Hepatic stellate cell (primary cell): ENCODE data around the gene SMC1B.
A peak's percentile ranks its signal among the peaks of the same experiment; 100 is the strongest.
"Not testable (repeated sequence)": the region's sequence is repeated elsewhere in the genome, so short reads cannot be mapped to it uniquely, and the experiment has no call there.

Source experiments
- DNase-seq: peaks from one replicate; pipeline ENCODE4 v3.0.0; 2011; ENCODE audit warnings: low spot score

Gene SMC1B

DNA sequence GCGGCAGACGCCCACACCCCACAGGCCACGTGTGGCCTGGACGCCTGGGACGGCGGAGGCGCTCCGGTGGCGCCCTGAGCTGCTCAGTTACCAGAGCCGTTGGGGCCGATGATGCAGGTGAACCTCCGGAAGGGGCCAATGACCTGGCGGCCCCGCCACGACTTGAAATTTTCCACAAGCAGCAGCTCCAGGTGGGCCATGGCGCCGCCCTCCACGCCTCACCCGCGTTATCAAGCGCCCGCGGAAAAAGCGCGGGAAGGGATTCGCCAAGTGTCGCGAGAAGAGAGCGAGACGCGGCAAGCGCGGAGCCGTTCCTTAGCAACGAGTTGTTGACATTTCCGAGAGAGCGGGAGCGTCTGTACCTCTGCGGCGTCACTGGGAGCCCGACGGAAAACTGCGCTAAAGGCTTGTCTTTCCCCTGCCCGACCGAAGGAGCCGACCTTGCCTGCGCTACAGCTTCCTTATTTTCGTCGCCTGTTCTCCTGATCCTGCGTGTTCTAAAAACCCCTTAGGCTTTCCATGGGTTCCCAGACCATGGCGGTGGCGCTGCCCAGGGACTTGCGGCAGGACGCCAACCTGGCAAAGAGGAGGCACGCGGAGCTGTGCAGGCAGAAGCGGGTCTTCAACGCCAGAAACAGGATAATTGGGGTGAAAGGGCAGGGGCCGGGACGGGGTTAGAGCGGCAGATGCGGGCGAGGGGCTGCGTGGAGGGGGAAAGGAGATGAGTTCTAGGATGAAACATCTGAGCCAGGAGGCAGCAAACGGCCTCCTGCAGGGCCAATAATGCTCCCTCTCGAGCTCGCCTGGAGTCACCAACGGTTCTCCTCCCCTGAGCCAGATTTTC, at the start of gene SMC1B, which contains the start of gene RIBC2:
SMC1B (minus strand) TSS at position 232 of the 844 bp plus-strand sequence; CDS start at position 200, 32 bp downstream.
RIBC2 (plus strand) TSS at position 326 of the 844 bp plus-strand sequence; CDS start at position 520, 194 bp downstream.
- DNase-seq = peak; percentile 80

GRCh38 chr22:45462034-45462655, 48.7 kb upstream of the SMC1B start:
- no peak for DNase-seq

- DNase-seq = peak; percentile 32
Observed at GRCh38 chr22:45460288-45461109, 47.1 kb upstream of the SMC1B start.

DNA sequence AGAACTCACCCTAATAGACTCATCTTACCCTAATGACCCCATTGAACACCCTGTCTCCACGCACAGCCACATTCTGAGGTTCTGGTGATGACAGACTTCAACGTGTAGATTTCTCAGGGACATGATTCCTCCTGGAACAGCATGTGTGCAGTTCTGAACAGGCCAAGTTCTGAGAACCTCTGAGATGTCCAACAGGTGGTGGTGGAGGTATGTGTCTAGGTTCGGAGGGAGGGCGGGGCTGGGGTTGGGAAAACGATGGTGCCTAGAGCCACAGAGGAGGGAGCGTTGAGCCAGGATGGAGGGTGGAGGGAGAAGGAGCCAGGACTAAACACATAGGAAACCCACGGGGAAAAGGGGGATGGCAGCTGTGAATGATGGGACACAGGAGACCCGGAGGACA, 45.8 kb upstream of the SMC1B start:
- DNase-seq = no peak

DNA sequence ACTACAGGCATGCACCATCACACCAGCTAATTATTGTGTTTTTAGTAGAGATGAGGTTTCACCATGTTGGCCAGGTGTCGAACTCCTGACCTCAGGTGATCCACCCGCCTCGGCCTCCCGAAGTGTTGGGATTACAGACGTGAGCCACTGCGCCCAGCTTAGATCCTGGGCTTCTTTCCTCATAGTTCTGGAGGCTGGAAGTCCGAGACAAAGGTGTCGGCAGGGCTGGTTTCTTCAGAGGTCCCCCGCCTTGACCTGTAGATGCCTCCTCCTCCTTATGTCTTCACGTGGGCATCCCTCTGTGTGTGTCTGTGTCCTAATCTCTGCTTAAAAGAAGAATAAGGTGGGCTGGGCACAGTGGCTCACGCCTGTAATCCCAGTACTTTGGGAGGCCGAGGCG, 45.1 kb upstream of the SMC1B start:
- DNase-seq = no peak

DNA sequence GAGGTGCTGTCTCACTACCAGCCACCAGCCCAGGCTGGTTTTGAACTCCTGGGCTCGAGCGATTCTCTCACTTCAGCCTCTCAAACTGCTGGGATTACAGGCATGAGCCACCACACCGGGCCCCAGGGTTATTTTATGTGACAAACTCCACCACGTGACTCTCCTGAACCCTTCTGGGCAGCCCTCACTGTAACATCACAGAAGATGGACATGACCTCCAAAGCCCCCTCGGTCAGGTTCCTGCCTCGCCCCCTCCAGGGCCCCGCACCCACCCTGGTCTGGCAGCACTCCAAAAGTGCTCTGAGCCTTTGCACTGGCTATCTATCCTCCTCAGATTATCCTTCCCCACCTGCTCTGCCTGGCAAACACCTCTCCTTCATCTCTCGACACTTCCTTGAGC, 43.4 kb upstream of the SMC1B start:
- DNase-seq = no peak

GRCh38 chr22:45455621-45456020, 42.2 kb upstream of the SMC1B start:
- no peak for DNase-seq

- DNase-seq = no peak
Observed at GRCh38 chr22:45455212-45455611, 41.8 kb upstream of the SMC1B start.

GRCh38 chr22:45454275-45454674, 40.9 kb upstream of the SMC1B start:
- no peak for DNase-seq

DNA sequence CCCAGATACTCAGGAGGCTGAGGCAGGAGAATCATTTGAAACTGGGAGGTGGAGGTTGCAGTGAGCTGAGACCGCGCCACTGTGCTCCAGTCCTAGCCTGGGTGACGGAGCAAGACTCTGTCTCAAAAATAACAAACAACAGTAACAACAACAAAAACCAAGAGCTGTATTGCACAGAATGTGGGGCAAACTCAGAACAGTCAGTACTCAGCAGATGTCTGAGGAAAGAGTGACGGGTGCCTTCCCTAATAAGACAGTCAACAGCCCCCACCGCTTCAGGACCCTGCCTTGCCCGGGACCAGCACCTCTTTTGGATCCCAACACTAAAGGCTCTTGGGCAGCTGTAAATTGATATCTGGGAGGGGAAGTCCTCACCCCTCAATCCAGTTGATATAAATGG, 40.4 kb upstream of the SMC1B start:
- DNase-seq = no peak

DNA sequence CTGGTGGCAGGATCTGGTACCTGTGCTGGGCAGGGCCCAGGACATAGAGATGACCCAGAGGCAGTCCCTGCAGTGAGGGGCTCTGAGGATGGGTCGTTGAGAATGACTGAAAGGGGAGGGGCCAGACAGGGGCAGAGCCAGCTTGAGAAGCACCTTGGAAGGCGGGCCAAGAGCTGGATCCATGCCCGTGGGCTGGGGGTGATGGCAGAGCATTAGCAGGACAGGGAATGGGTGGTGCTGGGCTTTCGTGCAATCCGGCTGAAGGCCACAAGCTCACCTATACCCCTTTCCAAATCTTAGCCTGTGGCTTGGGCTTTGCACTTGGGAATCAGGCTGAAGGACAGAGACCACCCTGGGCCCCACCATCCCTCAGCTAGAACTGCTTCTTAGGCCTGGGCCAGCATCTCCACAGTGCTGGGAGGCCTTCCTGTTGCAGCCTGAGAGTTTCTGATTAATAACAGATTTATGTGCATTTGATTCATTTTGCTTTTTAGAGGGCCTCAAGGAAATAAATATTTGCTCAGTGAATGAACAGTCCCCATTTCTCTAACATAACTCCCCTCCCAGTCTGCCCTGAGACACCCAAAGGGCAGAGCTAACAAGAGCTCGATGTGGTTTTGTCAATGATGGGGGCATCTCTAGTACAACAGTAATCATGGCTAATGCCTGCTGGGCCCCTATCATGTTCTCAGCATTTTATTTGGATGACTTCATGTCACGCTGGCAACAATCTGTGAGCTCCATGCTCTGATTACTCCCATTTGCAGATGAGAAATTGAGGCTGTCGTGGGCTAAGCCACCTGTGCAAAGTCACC, 39.4 kb upstream of the SMC1B start:
- DNase-seq = no peak

- DNase-seq = no peak
Observed at GRCh38 chr22:45451972-45452371, 38.6 kb upstream of the SMC1B start.

- DNase-seq = peak; percentile 61
Observed at GRCh38 chr22:45450921-45451651, 37.7 kb upstream of the SMC1B start.

- no peak for DNase-seq
Observed at GRCh38 chr22:45450101-45450785, 36.8 kb upstream of the SMC1B start.

- not testable (repeated sequence) for DNase-seq
Observed at GRCh38 chr22:45449442-45449841, 36.0 kb upstream of the SMC1B start.

DNA sequence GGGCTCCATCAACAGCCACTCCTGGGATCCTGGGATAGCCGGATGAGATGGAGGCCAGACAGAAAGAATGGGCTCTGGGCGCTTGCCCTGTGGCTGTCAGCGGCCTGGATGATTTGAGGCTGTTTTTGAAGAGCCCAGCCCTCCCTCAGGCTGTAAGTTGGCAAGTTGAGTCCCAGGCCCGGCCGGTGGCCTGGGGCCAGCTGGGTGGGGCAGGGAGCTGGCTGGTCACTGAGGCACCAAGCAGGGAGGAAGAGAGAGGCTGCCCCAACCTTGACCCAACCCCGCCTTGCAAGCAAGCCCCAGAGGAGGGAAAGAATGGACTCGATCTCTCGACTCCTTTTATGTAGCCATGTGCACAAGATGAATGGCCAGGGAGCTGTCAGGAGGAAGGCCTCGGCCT, 35.0 kb upstream of the SMC1B start:
- DNase-seq = no peak

GRCh38 chr22:45447596-45447995, 34.2 kb upstream of the SMC1B start:
- DNase-seq = not testable (repeated sequence)

GRCh38 chr22:45446216-45446615, 32.8 kb upstream of the SMC1B start:
- no peak for DNase-seq

DNA sequence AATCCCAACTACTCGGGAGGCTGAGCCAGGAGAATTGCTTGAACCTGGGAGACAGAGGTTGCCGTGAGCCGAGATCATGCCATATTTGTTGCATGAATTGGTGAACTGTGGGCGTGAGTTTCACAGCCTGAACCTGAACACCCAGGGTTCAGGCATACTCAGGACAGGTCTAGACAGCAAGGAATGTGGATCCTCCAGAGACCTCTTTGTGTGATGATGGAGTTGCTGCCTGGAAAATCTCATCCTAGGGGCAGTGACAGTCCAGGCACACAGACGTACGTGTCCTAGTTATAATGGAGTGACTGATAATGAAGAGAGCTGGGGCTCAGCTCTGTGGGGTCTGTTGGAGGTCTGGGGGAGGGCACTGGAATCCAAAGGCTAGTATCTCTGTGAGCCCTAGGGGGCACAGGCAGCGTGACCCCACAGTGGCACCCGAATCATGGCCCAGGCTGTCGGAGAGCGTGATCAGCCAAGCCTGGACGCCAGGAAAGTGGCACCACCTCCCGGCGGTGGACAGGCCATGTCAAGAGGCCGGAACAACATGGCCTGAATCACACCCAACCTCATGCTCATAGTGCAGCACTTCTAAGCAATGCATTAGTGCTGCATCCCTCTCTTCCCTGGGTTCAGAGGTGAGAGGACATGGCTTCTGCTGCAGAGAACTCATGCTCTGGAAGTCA, 31.8 kb upstream of the SMC1B start:
- DNase-seq = no peak

GRCh38 chr22:45444168-45444567, 30.8 kb upstream of the SMC1B start:
- DNase-seq = no peak
